ENCODE results near the gene C11orf87.

Gene C11orf87

GRCh38 chr11:109421981-109422869 is at the start of gene C11orf87:
TSS of gene C11orf87 (plus strand) at chr11:109422190. CDS start at chr11:109423634, 1,444 bp downstream.
- DNase-seq (ENCODE audit: low read depth in 2 of 2) = no peak

- DNase-seq (ENCODE audit: low read depth in 2 of 2) = no peak
Measured at GRCh38 chr11:109374032-109374431, 48.0 kb upstream of the C11orf87 start.

GRCh38 chr11:109374441-109374840 is 47.5 kb upstream of the C11orf87 start:
- no peak for DNase-seq (ENCODE audit: low read depth in 2 of 2)

GRCh38 chr11:109377039-109377742 is 44.8 kb upstream of the C11orf87 start:
- no peak for DNase-seq (ENCODE audit: low read depth in 2 of 2)

GRCh38 chr11:109378034-109378433 is 44.0 kb upstream of the C11orf87 start:
- no peak for DNase-seq (ENCODE audit: low read depth in 2 of 2)

GRCh38 chr11:109383306-109383705 is 38.7 kb upstream of the C11orf87 start:
- no peak for DNase-seq (ENCODE audit: low read depth in 2 of 2)

GRCh38 chr11:109384873-109385272 is 37.1 kb upstream of the C11orf87 start:
- no peak for DNase-seq (ENCODE audit: low read depth in 2 of 2)

GRCh38 chr11:109388982-109389381 is 33.0 kb upstream of the C11orf87 start:
- no peak for DNase-seq (ENCODE audit: low read depth in 2 of 2)

- DNase-seq (ENCODE audit: low read depth in 2 of 2) = no peak
Measured at GRCh38 chr11:109390752-109391151, 31.2 kb upstream of the C11orf87 start.

GRCh38 chr11:109401545-109401944 is 20.4 kb upstream of the C11orf87 start:
- no peak for DNase-seq (ENCODE audit: low read depth in 2 of 2)

- DNase-seq (ENCODE audit: low read depth in 2 of 2) = no peak
Measured at GRCh38 chr11:109405671-109406070, 16.3 kb upstream of the C11orf87 start.

- DNase-seq (ENCODE audit: low read depth in 2 of 2) = no peak
Measured at GRCh38 chr11:109416601-109417000, 5.4 kb upstream of the C11orf87 start.

- DNase-seq (ENCODE audit: low read depth in 2 of 2) = no peak
Measured at GRCh38 chr11:109422870-109423465, 978 bp downstream of the C11orf87 start.

GRCh38 chr11:109423466-109424190 is 1.6 kb downstream of the C11orf87 start:
- no peak for DNase-seq (ENCODE audit: low read depth in 2 of 2)

- no peak for DNase-seq (ENCODE audit: low read depth in 2 of 2)
Measured at GRCh38 chr11:109424901-109425300, 2.9 kb downstream of the C11orf87 start.

GRCh38 chr11:109425554-109425953 is 3.6 kb downstream of the C11orf87 start:
- no peak for DNase-seq (ENCODE audit: low read depth in 2 of 2)

- no peak for DNase-seq (ENCODE audit: low read depth in 2 of 2)
Measured at GRCh38 chr11:109426442-109427240, 4.7 kb downstream of the C11orf87 start.

- no peak for DNase-seq (ENCODE audit: low read depth in 2 of 2)
Measured at GRCh38 chr11:109432105-109432504, 10.1 kb downstream of the C11orf87 start.

GRCh38 chr11:109433753-109434256 is 11.8 kb downstream of the C11orf87 start:
- DNase-seq (ENCODE audit: low read depth in 2 of 2) = no peak

GRCh38 chr11:109435121-109435742 is 13.2 kb downstream of the C11orf87 start:
- DNase-seq (ENCODE audit: low read depth in 2 of 2) = no peak
